ENCODE data around the gene LRRC47.

Gene LRRC47

GRCh38 chr1:3796215-3797061 lies at the start of gene LRRC47:
Gene LRRC47, minus strand, starts transcription at chr1:3796498. Its CDS starts 22 bp downstream, at chr1:3796476.
- in situ Hi-C loops (cut with MboI; ENCODE audit: low sequenced_read_pairs), result no loop called here

GRCh38 chr1:3842912-3843311 lies 46.6 kb upstream of the LRRC47 start:
- in situ Hi-C loops (cut with MboI; ENCODE audit: low sequenced_read_pairs), result no loop called here

GRCh38 chr1:3841491-3841890 lies 45.2 kb upstream of the LRRC47 start:
- in situ Hi-C loops (cut with MboI; ENCODE audit: low sequenced_read_pairs), result no loop called here

DNA sequence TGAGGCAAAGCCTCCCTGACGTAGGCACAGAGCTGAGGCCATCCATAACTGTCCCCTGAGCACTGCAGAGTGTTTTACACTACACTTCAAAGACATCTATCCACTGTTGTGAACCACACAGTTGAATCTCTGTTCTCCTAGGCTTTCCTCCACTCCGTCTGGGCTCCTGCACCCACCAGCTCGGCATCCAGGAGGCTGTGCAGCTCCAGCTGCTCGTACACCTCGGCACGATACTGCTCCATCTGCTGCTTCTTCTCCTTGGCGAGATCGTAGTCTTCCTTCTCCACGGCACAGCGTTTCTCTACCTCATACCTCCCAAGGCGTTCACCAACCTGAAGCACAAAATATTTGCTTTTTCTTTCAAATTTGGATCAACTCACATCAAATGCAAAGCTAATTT lies 42.5 kb upstream of the LRRC47 start:
- in situ Hi-C loops (cut with MboI; ENCODE audit: low sequenced_read_pairs), result no loop called here

DNA sequence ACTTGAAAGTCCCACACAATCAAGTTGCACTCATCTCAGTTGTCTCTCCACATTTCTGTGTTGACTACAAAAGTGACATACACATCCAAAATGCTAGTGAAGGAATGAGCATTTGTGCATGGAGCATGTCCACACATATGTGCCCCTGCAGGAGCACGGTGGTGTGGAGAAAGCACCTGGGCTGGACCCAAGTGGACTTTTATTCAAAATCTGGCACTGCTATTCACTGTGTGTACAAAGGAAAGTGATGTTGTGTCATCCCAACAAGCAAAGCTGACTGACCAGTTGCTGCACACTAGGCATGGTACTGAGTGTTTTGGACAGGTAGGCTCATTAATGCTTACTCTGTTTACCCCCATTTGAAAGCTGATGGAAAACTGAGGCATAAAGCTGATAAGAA lies 41.4 kb upstream of the LRRC47 start:
- in situ Hi-C loops (cut with MboI; ENCODE audit: low sequenced_read_pairs), result no loop called here

DNA sequence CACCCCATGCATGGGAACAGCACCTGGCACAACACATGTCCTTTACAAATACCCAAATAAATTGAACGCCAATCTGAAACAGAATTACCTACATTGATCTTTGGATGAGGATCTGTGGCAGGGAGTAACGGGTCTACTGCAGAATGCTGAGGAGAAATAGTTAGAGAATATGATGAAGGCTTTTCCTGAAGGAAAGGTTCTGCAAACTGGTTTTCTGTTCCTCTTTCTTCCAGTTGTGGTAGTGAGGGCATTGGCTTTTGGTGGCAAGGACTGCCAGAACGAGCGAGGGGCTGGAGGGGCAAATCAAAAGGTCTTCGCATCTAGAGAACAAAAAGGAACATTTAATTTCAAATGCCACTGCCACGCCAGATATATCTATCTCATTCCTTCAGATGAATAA lies 40.9 kb upstream of the LRRC47 start:
- in situ Hi-C loops (cut with MboI; ENCODE audit: low sequenced_read_pairs), result no loop called here

- in situ Hi-C loops (cut with MboI; ENCODE audit: low sequenced_read_pairs), result no loop called here
These were observed 40.1 kb upstream of the LRRC47 start for GRCh38 chr1:3836421-3836820.

DNA sequence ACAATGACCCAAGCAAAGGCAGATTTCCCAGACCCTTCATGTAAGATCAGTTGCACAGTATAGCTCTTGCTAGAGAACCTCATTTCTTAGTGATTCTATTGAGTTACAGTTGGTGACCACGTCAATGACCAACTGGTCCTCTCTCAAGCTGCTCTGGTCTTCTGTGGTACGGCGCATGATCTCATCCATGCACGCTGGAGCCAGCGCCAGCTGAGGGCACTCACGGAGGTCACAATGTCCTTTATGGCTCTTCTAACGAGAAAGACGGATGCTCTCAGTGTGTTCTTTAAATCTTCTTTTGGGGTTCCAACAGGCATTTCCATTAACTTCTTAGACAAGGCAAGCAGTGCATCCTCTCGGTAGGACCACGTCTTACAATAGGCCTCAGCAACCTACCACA lies 38.4 kb upstream of the LRRC47 start:
- in situ Hi-C loops (cut with MboI; ENCODE audit: low sequenced_read_pairs), result no loop called here

DNA sequence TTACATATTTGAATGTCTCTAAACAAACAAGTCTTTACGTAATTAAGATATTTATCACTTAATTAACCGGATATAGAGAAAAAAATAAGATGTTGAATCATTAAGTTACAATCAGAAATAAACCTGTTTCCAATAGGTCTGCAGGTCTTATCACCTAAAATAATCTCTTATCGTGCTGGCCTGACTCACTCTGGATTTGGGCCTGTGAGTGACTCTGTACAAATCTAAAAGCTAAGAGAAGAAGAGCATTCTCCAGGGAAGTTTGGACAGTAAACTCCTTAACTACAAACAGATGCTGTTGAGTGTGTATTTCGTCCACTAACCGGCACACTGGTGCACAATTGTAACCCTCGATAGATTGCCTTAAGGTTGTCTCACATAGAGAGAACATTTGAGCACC lies 35.4 kb upstream of the LRRC47 start:
- in situ Hi-C loops (cut with MboI; ENCODE audit: low sequenced_read_pairs), result no loop called here

DNA sequence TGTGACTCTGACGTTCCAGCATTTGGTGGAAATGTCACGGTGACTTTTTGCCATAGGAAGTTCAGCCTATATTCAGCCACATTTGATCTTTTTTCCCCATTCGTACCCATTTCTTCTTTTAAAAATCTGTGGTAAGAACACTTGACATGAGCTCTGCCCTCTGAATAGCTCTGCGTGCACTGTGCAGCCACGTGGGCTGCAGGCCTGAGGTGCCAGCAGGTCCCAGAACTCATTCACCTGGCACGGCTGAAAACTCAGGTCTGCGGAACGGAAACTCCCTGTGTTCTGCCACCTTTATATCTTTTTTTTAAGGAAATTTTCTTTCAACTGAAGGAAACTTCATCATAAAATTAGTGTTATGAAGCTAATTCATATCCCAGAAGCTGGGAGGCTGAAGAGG lies 32.1 kb upstream of the LRRC47 start:
- in situ Hi-C loops (cut with MboI; ENCODE audit: low sequenced_read_pairs), result no loop called here

DNA sequence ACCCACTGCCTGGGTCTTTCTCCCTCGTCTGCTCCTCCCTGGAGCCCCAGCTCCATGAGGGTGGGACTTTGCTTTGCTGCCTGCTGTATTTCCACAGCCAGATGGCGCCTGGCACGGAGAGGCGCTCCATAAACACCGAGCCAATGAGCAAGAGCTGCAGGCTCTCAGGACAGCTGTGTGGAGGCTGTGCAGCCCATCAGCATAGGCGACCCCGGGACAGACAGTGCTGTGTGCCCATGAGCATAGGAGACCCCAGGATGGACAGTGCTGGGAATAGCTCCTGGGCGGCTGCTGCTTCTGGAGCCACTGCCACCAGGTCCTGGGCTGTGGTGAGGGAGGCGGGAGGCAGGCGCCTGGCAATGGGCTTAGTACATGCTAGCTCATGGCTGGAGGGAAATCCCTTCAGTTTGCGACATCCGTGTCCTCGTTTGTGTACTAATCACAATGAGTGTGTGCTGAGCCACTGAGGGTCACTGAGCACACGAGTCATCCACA lies 31.6 kb upstream of the LRRC47 start:
- in situ Hi-C loops (cut with MboI; ENCODE audit: low sequenced_read_pairs), result no loop called here

GRCh38 chr1:3825356-3825755 lies 29.1 kb upstream of the LRRC47 start:
- in situ Hi-C loops (cut with MboI; ENCODE audit: low sequenced_read_pairs), result no loop called here

GRCh38 chr1:3824650-3825049 lies 28.4 kb upstream of the LRRC47 start:
- in situ Hi-C loops (cut with MboI; ENCODE audit: low sequenced_read_pairs), result no loop called here

DNA sequence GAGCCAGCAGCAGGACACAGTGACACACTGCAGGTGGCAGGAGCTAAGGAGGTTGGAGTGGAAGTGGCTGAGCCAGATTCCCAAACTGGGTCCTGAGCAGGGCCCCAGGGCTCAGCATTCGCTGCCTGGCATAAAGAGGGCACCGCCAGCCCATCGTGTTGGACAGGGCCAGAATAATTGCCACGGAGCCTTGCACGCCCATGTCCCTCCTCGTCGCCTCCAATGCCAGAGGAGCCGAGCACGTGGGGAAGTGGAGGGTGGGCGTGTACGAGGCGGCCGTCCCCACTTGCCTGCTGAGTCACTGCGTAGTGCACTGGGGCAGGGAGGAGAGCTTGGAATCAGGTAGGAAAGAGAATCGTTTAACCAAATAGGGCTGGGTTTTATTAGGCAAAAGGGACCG lies 26.1 kb upstream of the LRRC47 start:
- in situ Hi-C loops (cut with MboI; ENCODE audit: low sequenced_read_pairs), result no loop called here

DNA sequence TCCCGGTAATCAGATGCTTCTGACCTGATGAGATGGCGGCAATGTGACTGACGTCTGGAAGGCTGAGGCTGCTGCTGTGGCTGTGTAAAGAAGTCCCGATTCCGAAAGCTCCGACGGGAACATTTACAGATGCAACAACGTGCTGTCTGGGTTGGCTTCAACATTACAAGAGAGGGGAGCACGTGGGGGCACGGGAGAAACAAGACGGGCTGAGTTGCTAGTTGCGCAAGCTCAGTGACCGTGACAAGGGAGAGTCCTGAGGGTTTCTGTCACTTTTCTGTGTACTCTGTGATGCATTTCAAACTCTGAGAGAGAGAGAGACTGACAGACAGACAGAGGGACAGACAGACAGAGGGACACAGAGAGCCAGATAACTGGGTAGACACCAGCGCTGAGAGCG lies 25.6 kb upstream of the LRRC47 start:
- in situ Hi-C loops (cut with MboI; ENCODE audit: low sequenced_read_pairs), result no loop called here

DNA sequence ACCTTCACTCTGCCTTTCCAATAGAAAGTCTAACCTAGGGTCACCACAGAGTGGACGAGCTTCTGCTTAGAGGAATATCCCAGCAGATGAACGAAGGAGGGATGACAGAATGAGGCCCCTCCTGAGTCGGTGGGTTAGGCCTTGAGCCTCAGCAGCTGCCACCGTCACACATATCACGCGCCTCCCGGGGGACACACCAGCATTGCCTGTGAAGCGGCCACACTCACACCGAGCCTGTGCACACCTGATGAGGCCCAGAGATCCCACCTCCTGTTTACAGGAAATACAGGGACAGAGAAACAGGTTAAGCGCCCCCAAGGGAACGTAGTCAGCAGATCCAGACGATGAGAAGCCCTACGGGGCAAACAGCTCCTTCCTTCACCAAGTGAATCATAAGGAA lies 25.1 kb upstream of the LRRC47 start:
- in situ Hi-C loops (cut with MboI; ENCODE audit: low sequenced_read_pairs), result no loop called here

DNA sequence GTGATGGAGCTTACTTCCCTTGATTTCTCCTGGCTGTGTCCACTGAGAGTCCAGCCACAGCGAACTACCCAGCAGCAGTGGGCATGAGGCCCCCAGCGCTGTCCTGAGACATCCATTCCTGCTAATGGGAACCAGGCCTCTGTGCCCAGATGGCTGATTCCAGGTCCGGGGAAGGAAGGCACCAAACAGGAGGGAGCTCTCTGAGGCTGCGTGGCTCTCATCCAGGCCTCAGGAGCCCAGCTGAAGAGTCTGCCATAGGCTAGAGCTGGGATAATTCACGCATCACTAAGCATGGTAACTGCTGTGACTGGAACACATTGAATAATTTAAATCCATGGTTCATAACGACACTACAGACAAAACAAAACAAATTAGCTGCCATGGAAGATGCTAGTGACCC lies 24.7 kb upstream of the LRRC47 start:
- in situ Hi-C loops (cut with MboI; ENCODE audit: low sequenced_read_pairs), result no loop called here

DNA sequence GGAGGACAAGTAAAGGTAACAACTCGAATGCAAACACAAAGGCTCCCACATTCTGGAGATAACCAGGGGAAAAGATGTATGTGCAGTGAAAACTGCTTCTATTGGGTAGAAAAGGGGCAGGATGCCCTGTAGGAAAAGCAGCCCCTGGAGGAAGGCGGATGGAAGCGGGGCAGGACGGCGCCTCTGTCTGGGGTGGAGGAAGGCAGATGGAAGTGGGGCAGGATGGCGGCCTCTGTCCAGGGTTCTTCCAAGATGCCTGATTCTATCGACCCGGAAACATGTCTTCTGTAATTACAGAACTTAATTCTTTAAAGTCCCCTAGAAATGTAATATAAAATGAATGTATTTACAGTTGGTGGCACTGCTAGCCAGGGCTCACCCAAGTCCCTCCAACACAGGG lies 24.0 kb upstream of the LRRC47 start:
- in situ Hi-C loops (cut with MboI; ENCODE audit: low sequenced_read_pairs), result no loop called here

GRCh38 chr1:3819771-3820200 lies 23.5 kb upstream of the LRRC47 start:
- in situ Hi-C loops (cut with MboI; ENCODE audit: low sequenced_read_pairs), result no loop called here

DNA sequence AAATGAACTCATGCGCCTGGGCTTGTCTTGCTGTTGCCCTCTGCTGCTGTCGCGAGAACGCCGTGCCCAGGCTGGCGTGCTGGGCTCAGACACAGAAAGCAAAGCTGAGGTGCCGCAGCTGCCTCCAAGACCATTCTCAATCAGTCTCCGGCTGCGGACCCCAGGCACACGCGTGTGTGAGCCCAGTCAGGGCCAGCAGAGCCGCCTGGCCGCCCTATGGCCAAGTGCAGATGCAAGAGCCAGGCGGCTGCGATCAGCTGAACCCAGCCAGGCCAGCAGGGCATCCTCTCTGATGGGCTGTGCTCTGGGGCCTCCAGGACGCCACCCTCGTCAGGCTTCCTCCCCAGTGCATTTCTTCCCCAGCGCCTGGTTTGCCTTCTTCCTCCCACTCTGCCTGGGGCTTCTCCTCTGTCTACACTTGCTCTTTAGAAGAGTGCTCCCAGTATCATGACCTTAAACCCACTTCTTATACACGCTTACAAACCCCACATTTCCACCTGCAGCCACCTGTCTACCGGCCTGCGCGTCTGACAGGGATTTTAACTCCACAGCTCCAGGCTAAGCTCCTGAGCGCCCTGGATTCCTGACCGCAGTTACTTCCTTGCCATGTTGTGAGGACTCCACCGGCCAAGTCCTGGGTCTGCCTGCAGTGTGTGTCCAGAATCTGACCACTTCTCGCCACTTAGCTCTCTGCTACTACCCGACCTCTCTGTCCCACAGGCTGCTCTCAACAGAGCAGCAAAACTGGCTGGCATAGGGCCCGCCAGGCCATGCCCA lies 21.7 kb upstream of the LRRC47 start:
- in situ Hi-C loops (cut with MboI; ENCODE audit: low sequenced_read_pairs), result no loop called here

GRCh38 chr1:3817138-3817740 lies 20.9 kb upstream of the LRRC47 start:
- in situ Hi-C loops (cut with MboI; ENCODE audit: low sequenced_read_pairs), result no loop called here

Data from HL-60/S4 (cell line).